Ovary (tissue), 9 donors: ENCODE measurements around the gene TNRC6B. TPM values are rescaled to one million over a fixed set of nuclear protein-coding genes. Genes with fewer than 3 reads are reported as not detected.
"Not testable (repeated sequence)": the region's sequence is repeated elsewhere in the genome, so short reads cannot be mapped to it uniquely, and the experiment has no call there.

Source experiments
- DNase-seq, 5 donors: peaks; one replicate each; pipeline ENCODE4 v3.0.0-alpha.2; 2019 to 2020
- H3K27ac ChIP-seq, 2 donors: fragments of 200-600 bp; one replicate each; pipeline versions ENCODE4 v1.5.1 to v1.8.0; 2019 to 2022
- H3K27me3 ChIP-seq: fragments of 200-600 bp; one replicate; pipeline ENCODE4 v1.8.0; 2022
- H3K36me3 ChIP-seq: fragments of 200-600 bp; sonication (generic); one replicate; pipeline ENCODE4 v1.5.1; 2019
- H3K4me1 ChIP-seq: one replicate; pipeline ENCODE4 v1.8.1; 2013; ENCODE audit warnings: mild to moderate bottlenecking, moderate library complexity; ENCODE audit not compliant: insufficient read depth
- H3K4me3 ChIP-seq: fragments of 200-600 bp; sonication (generic); one replicate; pipeline ENCODE4 v1.5.1; 2017
- H3K9me3 ChIP-seq, 2 donors: fragments of 200-600 bp in 1 of 2; sonication (generic) in 1 of 2; one replicate each; pipeline versions ENCODE4 v1.5.1 to v1.8.1; 2013 to 2019; ENCODE audit warnings: mild to moderate bottlenecking in 1 of 2, moderate library complexity in 1 of 2
- EP300 ChIP-seq: sonication (generic); formaldehyde crosslinking; IDR thresholded peaks from one replicate; pipeline ENCODE4 v1.6.1; 2017; ENCODE audit warnings: antibody characterized with exemption
- POLR2A ChIP-seq: fragments of 450-650 bp; IDR thresholded peaks from one replicate; pipeline ENCODE4 v1.6.1; 2017; ENCODE audit warnings: antibody characterized with exemption, mild to moderate bottlenecking, moderate library complexity
- WGBS, 3 donors: extraction: QIAGEN DNeasy Blood & Tissue Kit in 1 of 3; methylation state at CpG; one replicate each; pipeline versions ENCODE4 v1.1.5 to v1.1.7; 2013 to 2017; 5-methylcytosine and 5-hydroxymethylcytosine counted together
- intact Hi-C, 4 donors: fragments of 100-400 bp; cut with DNase I; formaldehyde crosslinking; loops; one replicate each; pipeline versions ENCODE4 v1.11.0 to v1.15.1; 2022 to 2023
- polyA plus RNA-seq, 2 donors: library from polyadenylated mRNA; stranded (reverse); fragments of 200-250 nt in 1 of 2; fragments of 350-450 nt in 1 of 2; fragmentation: Illumina TruSeq in 1 of 2; extraction: RNeasy Lipid Tissue Mini Kit (QIAGEN cat#74804) in 1 of 2; gene quantifications; one replicate each; pipeline ENCODE4 v1.2.3, GENCODE V29; 2013 to 2014
- total RNA-seq, 7 donors: library from RNA; depleted of rRNA in 2 of 7; stranded (reverse); fragments of >200 nt in 2 of 7; fragmentation: NEBNext Ultra II Directional in 3 of 7; extraction: Animal tissue kit (Norgen Biotek cat#: 25700) in 3 of 7; gene quantifications; one replicate each; pipeline versions ENCODE4 v1.1.0 to v1.2.4, GENCODE V29; 2016 to 2023
- TF ChIP-seq, protein P1 (sequence below), 3 donors: fragments of 450-650 bp in 2 of 3; fragments of 200-600 bp in 1 of 3; IDR thresholded peaks; one replicate each; pipeline versions ENCODE4 v1.5.1 to v1.8.0; 2016 to 2022; ENCODE audit warnings: antibody characterized with exemption in 3 of 3, mild to moderate bottlenecking in 1 of 3
- donor health status: DM: no; HTN: no; CAD: no; lungs with moderate emphysema.
- donor health status: DM: no; HTN: no; CAD: no.
- donor health status: Bipolar disorder and iron deficiency.
- donor health status: DM: yes; HTN: yes; CAD: no.
- donor health status: DM: no; HTN: no; CAD: no.
- donor health status: DM: yes; HTN: yes; CAD: no.

TNRC6B gene
- total and polyA plus RNA-seq, 9 donors, result 9.4 to 52.1 (median 47.5) TPM

GRCh38 chr22:40308999-40309573 lies 131.4 kb downstream of the TNRC6B start:
- Histone ChIP-seq H3K4me1 (no peaks in the 10 kb centered on the region), H3K27me3 (no peaks in the 10 kb centered on the region), H3K27ac (no peak overlapping the region), H3K36me3 (no peaks in the 10 kb centered on the region), H3K4me3 (no peak overlapping the region), H3K9me3 (no peaks in the 10 kb centered on the region)
- intact Hi-C loops, result no loop called here
- TF ChIP-seq, protein P1, sequence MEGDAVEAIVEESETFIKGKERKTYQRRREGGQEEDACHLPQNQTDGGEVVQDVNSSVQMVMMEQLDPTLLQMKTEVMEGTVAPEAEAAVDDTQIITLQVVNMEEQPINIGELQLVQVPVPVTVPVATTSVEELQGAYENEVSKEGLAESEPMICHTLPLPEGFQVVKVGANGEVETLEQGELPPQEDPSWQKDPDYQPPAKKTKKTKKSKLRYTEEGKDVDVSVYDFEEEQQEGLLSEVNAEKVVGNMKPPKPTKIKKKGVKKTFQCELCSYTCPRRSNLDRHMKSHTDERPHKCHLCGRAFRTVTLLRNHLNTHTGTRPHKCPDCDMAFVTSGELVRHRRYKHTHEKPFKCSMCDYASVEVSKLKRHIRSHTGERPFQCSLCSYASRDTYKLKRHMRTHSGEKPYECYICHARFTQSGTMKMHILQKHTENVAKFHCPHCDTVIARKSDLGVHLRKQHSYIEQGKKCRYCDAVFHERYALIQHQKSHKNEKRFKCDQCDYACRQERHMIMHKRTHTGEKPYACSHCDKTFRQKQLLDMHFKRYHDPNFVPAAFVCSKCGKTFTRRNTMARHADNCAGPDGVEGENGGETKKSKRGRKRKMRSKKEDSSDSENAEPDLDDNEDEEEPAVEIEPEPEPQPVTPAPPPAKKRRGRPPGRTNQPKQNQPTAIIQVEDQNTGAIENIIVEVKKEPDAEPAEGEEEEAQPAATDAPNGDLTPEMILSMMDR (IDR thresholded peaks at IDR 0.05), result no peak
- no peak for TF ChIP-seq EP300
- 89% methylated on average over 6 of the region's 6 CpGs for WGBS, 3 donors
- DNase-seq, result no peak

DNA sequence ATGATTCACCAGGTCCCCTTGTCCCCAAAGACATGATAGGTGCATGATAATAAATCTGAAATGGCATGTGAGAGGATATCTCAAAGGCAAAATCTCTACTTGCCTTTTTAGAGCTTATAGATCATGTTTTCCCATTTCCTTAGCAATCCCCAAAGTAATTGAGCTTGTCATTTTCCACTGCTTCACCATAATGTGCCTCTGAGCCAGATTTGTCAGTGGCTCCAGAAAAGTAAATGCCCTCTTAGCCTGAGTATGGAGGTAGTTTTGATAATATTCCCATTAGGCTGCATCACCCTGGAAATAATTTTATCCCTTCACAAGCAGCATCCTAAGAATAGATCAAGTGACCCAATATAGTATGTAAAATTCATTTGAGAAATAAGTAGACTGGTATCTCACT lies 131.9 kb downstream of the TNRC6B start:
- no peak overlapping the region for H3K27ac ChIP-seq
- no peak for TF ChIP-seq POLR2A
- no peak for TF ChIP-seq EP300
- TF ChIP-seq, protein P1 (IDR thresholded peaks at IDR 0.05), result no peak
- H3K4me1 ChIP-seq, result no peaks in the 10 kb centered on the region
- H3K27me3 ChIP-seq, result no peaks in the 10 kb centered on the region
- no peak overlapping the region for H3K4me3 ChIP-seq
- H3K9me3 ChIP-seq, result no peaks in the 10 kb centered on the region
- intact Hi-C loops, result no loop called here
- no peaks in the 10 kb centered on the region for H3K36me3 ChIP-seq
- DNase-seq, result no peak

DNA sequence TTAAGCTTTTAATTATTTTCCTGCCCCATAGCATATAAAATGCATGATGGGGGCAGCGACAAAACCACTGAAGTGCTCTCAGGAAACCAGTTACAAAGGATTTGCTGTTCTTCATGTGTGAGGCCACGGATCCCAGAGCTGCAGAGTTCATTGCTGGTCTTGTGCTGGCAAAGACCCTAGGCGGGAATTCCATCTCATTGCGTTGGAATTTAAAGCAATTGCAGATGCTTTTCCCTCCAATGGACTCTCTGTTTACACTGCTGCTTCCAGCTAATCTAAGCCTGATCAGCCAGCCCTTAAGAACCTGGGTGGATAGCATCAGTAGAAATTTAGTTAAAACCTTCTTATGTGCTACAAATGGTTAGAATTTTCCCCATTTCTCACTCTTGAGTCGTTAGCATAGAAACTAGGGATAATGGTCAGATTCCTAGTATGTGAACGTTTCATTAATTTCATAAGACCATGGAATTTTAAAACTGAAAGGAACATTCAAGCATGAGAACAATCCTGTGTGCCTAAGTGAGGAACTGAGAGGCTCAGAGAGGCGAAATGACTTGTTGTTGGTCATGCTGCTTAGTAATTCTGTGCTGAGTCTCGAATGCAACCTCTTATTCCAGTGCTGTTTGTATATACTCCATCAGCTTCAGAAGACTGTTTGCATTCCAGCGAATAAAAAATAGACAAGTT lies 132.5 kb downstream of the TNRC6B start:
- Histone ChIP-seq H3K27ac (no peak overlapping the region), H3K4me1 (no peaks in the 10 kb centered on the region), H3K9me3 (no peaks in the 10 kb centered on the region), H3K36me3 (no peaks in the 10 kb centered on the region), H3K27me3 (no peaks in the 10 kb centered on the region), H3K4me3 (no peak overlapping the region)
- intact Hi-C loops, result no loop called here
- TF ChIP-seq EP300 (no peak), POLR2A (no peak)
- TF ChIP-seq, protein P1 (IDR thresholded peaks at IDR 0.05), result no peak
- WGBS, 3 donors, result 37 to 55% (median 47%) methylated on average over 9 of the region's 9 CpGs
- DNase-seq, result no peak

DNA sequence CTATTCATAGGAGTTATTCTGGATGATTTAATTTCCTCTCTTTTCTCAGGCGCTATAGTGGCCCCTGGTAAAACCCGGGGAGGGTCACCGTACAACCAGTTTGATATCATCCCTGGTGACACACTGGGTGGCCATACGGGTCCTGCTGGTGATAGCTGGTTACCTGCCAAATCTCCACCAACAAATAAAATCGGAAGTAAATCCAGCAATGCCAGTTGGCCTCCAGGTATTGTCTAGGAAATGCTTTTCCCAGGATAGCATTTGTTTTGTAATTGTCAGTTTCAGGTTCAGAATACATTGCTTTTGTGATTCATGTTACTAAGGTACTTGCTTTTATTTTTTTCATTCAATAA lies 133.0 kb downstream of the TNRC6B start:
- Histone ChIP-seq H3K4me1 (no peaks in the 10 kb centered on the region), H3K9me3 (no peaks in the 10 kb centered on the region), H3K36me3 (no peaks in the 10 kb centered on the region), H3K4me3 (no peak overlapping the region), H3K27me3 (no peaks in the 10 kb centered on the region), H3K27ac (no peak overlapping the region)
- DNase-seq, result no peak
- TF ChIP-seq EP300 (no peak), POLR2A (no peak)
- TF ChIP-seq, protein P1 (IDR thresholded peaks at IDR 0.05), result no peak
- intact Hi-C loops, result no loop called here
- WGBS, 3 donors, result 33 to 76% (median 54%) methylated on average over 5 of the region's 5 CpGs

DNA sequence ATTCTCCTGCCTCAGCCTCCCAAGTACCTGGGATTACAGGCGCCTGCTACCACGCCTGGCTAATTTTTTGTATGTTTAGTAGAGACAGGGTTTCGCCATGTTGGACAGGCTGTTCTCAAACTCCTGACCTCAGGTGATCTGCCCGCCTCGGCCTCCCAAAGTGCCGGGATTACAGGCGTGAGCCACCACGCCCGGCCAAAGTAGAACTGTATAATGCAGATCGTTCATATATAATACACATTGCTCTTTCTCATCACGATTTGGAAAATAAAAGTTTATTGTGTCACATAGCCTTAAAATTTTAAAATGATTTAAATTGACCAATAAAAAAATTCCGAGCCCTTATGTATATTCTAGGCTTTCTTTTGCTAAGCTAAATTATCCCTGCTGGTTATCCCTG lies 133.9 kb downstream of the TNRC6B start:
- H3K27me3 ChIP-seq, H3K27ac ChIP-seq, H3K36me3 ChIP-seq, DNase-seq, H3K4me3 ChIP-seq, H3K9me3 ChIP-seq, intact Hi-C loops, H3K4me1 ChIP-seq: not testable (repeated sequence)
- 95 to 97% (median 97%) methylated on average over 12 of the region's 12 CpGs for WGBS, 3 donors
